Skeletal muscle tissue (tissue), 3 donors: ENCODE measurements around the gene LOC101059915.
"Not testable (repeated sequence)": the region's sequence is repeated elsewhere in the genome, so short reads cannot be mapped to it uniquely, and the experiment has no call there.

Source experiments
- H3K27ac ChIP-seq: one replicate; pipeline ENCODE4 v1.7.0; 2013; ENCODE audit warnings: mild to moderate bottlenecking, low read depth, low read length, inconsistent platforms
- H3K27me3 ChIP-seq, 3 donors: one replicate each; pipeline ENCODE4 v1.7.0; 2013; ENCODE audit warnings: low read length in 3 of 3; ENCODE audit not compliant: control insufficient read depth in 3 of 3, insufficient read depth in 3 of 3
- H3K36me3 ChIP-seq, 3 donors: one replicate each; pipeline ENCODE4 v1.7.0; 2013; ENCODE audit warnings: low read length in 3 of 3; ENCODE audit not compliant: control insufficient read depth in 3 of 3, insufficient read depth in 3 of 3
- H3K4me1 ChIP-seq, 3 donors: one replicate each; pipeline ENCODE4 v1.7.0; 2013; ENCODE audit warnings: low read length in 3 of 3, mild to moderate bottlenecking in 3 of 3; ENCODE audit not compliant: control insufficient read depth in 3 of 3, insufficient read depth in 3 of 3
- H3K4me3 ChIP-seq, 3 donors: one replicate each; pipeline ENCODE4 v1.7.0; 2013; ENCODE audit warnings: low read length in 3 of 3
- H3K9ac ChIP-seq, 3 donors: one replicate each; pipeline ENCODE4 v1.7.0; 2013; ENCODE audit warnings: low read length in 3 of 3, mild to moderate bottlenecking in 3 of 3, moderate library complexity in 2 of 3, low read depth in 1 of 3
- H3K9me3 ChIP-seq, 3 donors: one replicate each; pipeline ENCODE4 v1.7.0; 2013; ENCODE audit warnings: low read length in 3 of 3; ENCODE audit not compliant: control insufficient read depth in 3 of 3
- donor health status: Osteomylitis.

The LOC101059915 gene

DNA sequence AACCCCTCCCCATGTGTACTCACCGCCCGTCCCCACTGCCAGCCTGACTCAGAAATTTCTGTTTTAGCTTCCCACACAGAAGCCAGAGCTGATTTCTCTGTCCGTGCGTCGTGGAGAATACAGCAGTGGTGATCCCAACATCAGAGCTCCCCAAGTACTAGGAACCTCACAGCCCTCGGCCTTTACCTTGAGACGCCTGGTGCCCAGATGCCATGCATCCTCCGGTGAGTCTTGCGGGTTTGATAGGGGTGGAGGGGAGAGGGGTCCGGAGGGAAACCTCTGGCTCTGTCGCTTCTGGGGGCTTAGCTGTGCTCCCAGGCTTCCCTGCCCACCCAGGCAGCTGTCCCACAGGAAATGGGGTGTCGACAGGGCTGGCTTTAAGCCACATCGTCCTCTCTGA is 2.1 kb downstream of the LOC101059915 start:
- Histone ChIP-seq H3K4me1 (no peaks in the 10 kb centered on the region), H3K9me3 (no peaks in the 10 kb centered on the region), H3K27me3 (peaks cover 0 to 5% (median 2%) of the 10 kb centered on the region in 3 donors), H3K27ac (no peak overlapping the region), H3K4me3 (no peak overlapping the region), H3K36me3 (no peaks in the 10 kb centered on the region), H3K9ac (no peak overlapping the region)

- not testable (repeated sequence) for H3K9me3 ChIP-seq, H3K36me3 ChIP-seq, H3K4me1 ChIP-seq, H3K27me3 ChIP-seq, H3K9ac ChIP-seq, H3K27ac ChIP-seq, H3K4me3 ChIP-seq
Measured at GRCh38 chrX:71669947-71670346, 2.6 kb downstream of the LOC101059915 start.

DNA sequence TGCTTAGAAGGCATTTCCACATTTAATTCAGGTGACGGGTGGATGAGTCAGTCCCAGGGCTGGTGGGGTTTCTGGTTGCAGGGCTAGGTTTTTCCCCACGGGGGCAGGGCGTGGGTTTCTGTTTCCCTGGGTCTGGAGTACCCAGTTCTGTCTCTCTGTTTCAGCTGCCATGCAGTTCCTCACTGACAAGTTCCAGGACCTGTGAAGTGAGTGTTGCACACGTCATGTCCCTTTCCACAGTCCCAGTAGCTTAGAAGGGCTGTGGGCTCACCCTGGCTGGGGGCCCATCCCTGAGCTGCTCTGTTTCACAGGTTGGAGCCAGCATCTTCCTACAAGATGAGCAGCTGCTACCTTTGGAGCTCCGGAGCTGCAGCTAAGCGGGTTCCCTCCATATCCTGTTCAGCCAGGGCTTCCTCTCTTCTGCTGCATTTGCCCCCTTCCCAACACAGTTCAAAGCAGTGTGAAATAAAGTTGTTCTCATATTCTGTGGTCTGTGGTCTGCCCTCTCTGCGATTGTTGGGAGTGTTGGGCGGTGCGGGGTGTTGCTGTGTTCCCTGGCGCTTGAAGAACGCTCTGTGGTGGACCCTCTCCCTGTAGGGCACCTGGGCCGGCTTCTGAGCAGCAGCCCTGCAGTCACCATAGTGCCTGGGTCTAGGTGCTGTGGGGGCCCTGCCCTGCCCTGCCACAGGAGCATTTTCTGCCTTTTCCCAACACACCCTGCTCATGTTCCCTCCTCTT is 3.9 kb downstream of the LOC101059915 start:
- no peak overlapping the region for H3K27ac ChIP-seq
- H3K36me3 ChIP-seq = no peaks in the 10 kb centered on the region
- H3K27me3 ChIP-seq = peaks cover 0 to 5% (median 2%) of the 10 kb centered on the region in 3 donors
- no peak overlapping the region for H3K4me3 ChIP-seq
- H3K9ac ChIP-seq = no peak overlapping the region
- H3K4me1 ChIP-seq = no peaks in the 10 kb centered on the region
- H3K9me3 ChIP-seq = no peaks in the 10 kb centered on the region

DNA sequence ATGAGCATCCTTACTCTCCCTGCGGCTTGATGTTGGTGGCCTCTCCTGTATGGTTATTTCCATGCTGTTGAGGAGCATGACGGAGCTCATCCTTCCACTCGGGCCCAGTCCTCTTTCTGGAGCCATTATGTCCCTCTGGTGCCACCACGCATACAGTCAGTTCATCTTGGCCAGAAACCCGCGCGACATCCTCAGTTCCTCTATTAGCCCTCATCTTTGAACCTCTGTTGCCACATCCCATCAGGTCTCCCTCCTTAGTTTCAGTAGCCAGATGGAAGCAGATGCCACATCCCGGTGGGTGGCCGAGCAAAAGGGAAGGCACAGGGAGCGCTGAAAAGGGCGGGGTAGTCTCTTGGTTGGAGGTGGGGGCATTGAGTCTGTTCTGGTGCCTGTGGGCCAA is 4.6 kb downstream of the LOC101059915 start:
- H3K27me3 ChIP-seq = peaks cover 0 to 5% (median 2%) of the 10 kb centered on the region in 3 donors
- no peaks in the 10 kb centered on the region for H3K9me3 ChIP-seq
- H3K4me3 ChIP-seq = no peak overlapping the region
- H3K9ac ChIP-seq = no peak overlapping the region
- H3K4me1 ChIP-seq = no peaks in the 10 kb centered on the region
- H3K27ac ChIP-seq = no peak overlapping the region
- H3K36me3 ChIP-seq = no peaks in the 10 kb centered on the region

GRCh38 chrX:71675636-71676035 is 8.3 kb downstream of the LOC101059915 start:
- not testable (repeated sequence) for H3K36me3 ChIP-seq, H3K4me3 ChIP-seq, H3K9me3 ChIP-seq, H3K27me3 ChIP-seq, H3K4me1 ChIP-seq, H3K9ac ChIP-seq, H3K27ac ChIP-seq

DNA sequence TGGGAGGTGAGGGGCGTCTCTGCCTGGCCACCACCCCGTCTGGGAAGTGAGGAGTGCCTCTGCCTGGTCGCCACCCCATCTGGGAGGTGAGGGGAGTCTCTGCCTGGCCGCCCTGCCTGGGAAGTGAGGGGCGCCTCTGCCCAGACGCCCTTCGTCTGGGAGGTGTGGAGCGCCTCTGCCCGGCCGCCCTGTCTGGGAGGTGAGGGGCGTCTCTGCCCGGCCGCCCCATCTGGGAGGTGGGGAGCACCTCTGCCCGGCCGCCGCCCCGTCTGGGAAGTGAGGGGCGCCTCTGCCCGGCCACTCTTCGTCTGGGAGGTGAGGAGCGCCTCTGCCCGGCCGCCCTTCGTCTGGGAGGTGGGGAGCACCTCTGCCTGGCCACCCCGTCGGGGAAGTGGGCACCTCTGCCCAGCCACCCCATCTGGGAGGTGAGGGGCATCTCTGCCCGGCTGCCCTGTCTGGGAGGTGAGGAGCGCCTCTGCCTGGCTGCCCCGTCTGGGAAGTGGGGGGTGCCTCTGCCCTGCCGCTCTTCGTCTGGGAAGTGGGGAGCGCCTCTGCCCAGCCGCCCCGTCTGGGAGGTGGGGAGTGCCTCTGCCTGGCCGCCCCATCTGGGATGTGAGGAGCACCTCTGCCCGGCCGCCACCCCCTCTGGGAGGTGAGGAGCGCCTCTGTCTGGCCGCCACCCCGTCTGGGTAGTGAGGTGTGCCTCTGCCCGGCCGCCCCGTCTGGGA is 8.9 kb downstream of the LOC101059915 start:
- H3K9ac ChIP-seq, H3K4me1 ChIP-seq, H3K9me3 ChIP-seq, H3K27me3 ChIP-seq, H3K36me3 ChIP-seq, H3K27ac ChIP-seq, H3K4me3 ChIP-seq: not testable (repeated sequence)

- H3K9ac ChIP-seq, H3K4me3 ChIP-seq, H3K27me3 ChIP-seq, H3K4me1 ChIP-seq, H3K36me3 ChIP-seq, H3K27ac ChIP-seq, H3K9me3 ChIP-seq: not testable (repeated sequence)
Measured at GRCh38 chrX:71677195-71677594, 9.8 kb downstream of the LOC101059915 start.

DNA sequence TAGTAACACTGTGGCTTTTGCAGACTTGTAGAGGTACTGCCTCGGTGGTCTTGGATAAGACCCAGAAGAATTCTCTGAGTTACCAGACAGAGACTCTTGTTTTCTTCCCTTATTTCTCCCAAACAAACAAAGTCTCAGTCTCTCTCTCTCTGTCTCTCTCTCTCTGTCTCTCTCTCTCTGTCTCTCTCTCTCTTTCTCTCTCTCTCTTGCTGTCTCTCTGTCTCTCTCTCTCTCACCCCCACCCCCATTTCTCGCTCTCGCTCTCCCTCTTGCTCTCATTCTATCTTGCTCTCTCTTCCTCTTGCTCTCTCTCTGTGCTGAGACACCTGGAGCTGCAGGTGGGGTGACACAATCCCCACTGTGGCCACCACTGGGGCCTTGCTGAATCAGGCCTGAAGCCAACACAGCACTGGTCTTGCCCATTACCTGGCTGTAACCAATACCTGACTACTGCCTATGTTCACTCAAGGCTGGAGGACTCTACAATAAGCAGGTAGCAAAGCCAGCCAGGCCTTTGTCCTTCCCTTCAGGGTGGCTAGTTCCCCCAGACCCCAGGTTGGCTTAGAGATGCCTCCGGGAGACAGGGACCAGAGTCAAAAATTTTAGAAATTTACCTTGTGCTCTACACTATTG is 12.3 kb downstream of the LOC101059915 start:
- H3K9me3 ChIP-seq = no peaks in the 10 kb centered on the region

DNA sequence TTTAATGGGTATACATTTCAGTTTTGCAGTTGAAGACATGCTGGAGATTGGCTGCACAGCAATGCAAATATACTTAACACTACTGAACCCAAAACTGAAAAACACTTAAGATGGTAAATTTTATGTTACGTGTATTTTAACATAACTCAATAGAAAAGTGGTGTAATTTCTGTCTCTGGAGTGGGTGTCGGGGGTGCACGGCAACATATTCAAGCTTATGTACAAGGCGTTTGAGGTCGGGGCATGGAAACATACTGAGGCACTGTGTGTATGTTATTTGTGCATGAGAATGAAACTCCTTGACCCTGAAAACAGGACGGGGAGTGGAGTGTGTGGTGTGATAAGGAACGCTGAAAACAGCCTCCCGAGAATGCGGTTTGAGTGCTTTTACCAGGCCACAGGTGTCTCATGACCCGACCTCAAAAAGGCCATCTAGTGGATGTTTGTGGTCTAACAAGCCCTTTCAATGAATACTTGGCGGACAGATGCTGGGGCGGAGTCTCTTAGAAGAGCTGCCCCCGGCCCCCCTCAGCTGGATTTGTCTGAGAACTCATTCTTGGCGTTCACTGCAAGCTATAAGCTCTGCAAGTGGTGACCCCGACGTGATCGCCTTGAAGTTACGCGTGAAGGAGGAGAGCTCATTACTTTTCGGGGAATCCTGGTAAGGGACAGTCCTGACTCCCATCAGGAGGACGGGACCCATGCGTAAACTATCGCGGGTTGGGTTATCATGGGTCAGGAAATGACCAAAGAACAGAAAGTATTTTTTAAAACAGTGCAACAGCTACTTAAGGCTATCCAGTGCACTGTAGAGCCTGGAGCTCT is 29.5 kb downstream of the LOC101059915 start:
- H3K4me1 ChIP-seq, H3K36me3 ChIP-seq, H3K27me3 ChIP-seq, H3K4me3 ChIP-seq, H3K9ac ChIP-seq, H3K27ac ChIP-seq, H3K9me3 ChIP-seq: not testable (repeated sequence)

More for the DNA sequence above, 12.3 kb downstream of the LOC101059915 start:
- H3K27ac ChIP-seq = no peak overlapping the region
- H3K36me3 ChIP-seq = no peaks in the 10 kb centered on the region
- no peak overlapping the region for H3K4me3 ChIP-seq
- H3K9ac ChIP-seq = no peak overlapping the region
- peaks cover 0 to 4% (median 0%) of the 10 kb centered on the region in 3 donors for H3K27me3 ChIP-seq
- H3K4me1 ChIP-seq = no peaks in the 10 kb centered on the region
